DOHH2 (cell line): ENCODE data around the gene ERBB2.
"Not testable (repeated sequence)": the region's sequence is repeated elsewhere in the genome, so short reads cannot be mapped to it uniquely, and the experiment has no call there.

Experiments used
- H3F3A ChIP-seq: fragments of 200-600 bp; sonication (generic), shearing (Covaris generic); 2 replicates; pipeline ENCODE4 v1.6.0; 2016; ENCODE audit warnings: antibody characterized with exemption, mild to moderate bottlenecking; ENCODE audit not compliant: control insufficient read depth, insufficient read depth
- H3K27ac ChIP-seq: fragments of 200-600 bp; sonication (generic); 2 replicates; pipeline ENCODE4 v1.5.1; 2014; ENCODE audit warnings: low read depth, mild to moderate bottlenecking, low read length, moderate library complexity
- H3K27me3 ChIP-seq: fragments of 200-600 bp; sonication (generic); 2 replicates; pipeline ENCODE4 v1.6.1; 2014; ENCODE audit warnings: mild to moderate bottlenecking, low read length, mixed read lengths; ENCODE audit not compliant: control insufficient read depth
- H3K36me3 ChIP-seq: fragments of 200-600 bp; sonication (generic); 2 replicates; pipeline ENCODE4 v1.6.1; 2014; ENCODE audit warnings: mild to moderate bottlenecking, low read length, moderate library complexity, mixed read lengths; ENCODE audit not compliant: control insufficient read depth
- H3K4me1 ChIP-seq: fragments of 200-600 bp; sonication (generic); 2 replicates; pipeline ENCODE4 v1.6.1; 2014; ENCODE audit warnings: mild to moderate bottlenecking, low read length, mixed read lengths; ENCODE audit not compliant: control insufficient read depth
- H3K4me2 ChIP-seq: fragments of 200-600 bp; sonication (generic); 2 replicates; pipeline ENCODE4 v1.6.0; 2014; ENCODE audit warnings: mild to moderate bottlenecking, low read length, moderate library complexity
- H3K4me3 ChIP-seq: fragments of 200-600 bp; sonication (generic); 2 replicates; pipeline ENCODE4 v1.5.1; 2014; ENCODE audit warnings: mild to moderate bottlenecking, low read length, mixed read lengths
- H3K79me2 ChIP-seq: fragments of 200-600 bp; sonication (generic); 2 replicates; pipeline ENCODE4 v1.6.1; 2014; ENCODE audit warnings: mild to moderate bottlenecking, low read length, mixed read lengths; ENCODE audit not compliant: control insufficient read depth
- H3K9me2 ChIP-seq: fragments of 200-600 bp; sonication (generic); replicated peaks from 2 replicates; pipeline ENCODE4 v1.6.1; 2014; ENCODE audit warnings: mild to moderate bottlenecking, low read length, mixed read lengths; ENCODE audit not compliant: control insufficient read depth
- H3K9me3 ChIP-seq: fragments of 200-600 bp; sonication (generic); 2 replicates; pipeline ENCODE4 v1.6.1; 2014; ENCODE audit warnings: antibody characterized with exemption, low read length, mixed read lengths; ENCODE audit not compliant: control insufficient read depth, insufficient read depth
- H4K20me1 ChIP-seq: fragments of 200-600 bp; sonication (generic); 2 replicates; pipeline ENCODE4 v1.6.0; 2014; ENCODE audit warnings: low read depth, mild to moderate bottlenecking, antibody characterized with exemption, low read length, moderate library complexity; ENCODE audit not compliant: control insufficient read depth, insufficient read depth
- EZH2phosphoT487 ChIP-seq: fragments of 200-600 bp; sonication (generic); IDR thresholded peaks from 2 replicates; pipeline ENCODE4 v1.6.1; 2017; ENCODE audit warnings: borderline replicate concordance, mild to moderate bottlenecking, antibody characterized with exemption, low read length, moderate library complexity, mixed read lengths
- TF ChIP-seq, protein P1 (sequence below): fragments of 200-600 bp; sonication (generic); IDR thresholded peaks from one replicate; pipeline ENCODE4 v1.5.1; 2014; ENCODE audit warnings: antibody characterized with exemption, mild to moderate bottlenecking, low read depth, low read length; ENCODE audit not compliant: poor library complexity, severe bottlenecking

Gene ERBB2

DNA sequence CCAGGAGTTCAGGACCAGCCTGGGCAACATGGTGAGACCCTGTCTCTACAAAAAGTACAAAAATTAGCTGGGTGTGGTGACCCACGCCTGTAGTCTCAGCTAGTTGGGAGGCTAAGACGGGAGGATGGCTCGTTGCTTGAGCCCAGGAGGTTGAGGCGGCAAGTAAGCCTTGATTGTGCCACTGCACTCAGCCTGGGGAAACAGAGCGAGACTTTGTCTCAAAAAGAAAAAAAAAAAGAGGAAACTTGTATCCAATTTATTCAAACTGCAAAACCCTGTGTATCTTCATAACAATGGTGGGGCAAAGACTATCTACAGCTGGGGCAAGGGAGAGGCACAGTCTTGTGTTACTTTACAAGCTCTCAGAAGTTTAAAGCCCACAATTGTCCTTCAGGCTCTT lies 59.3 kb downstream of the ERBB2 start:
- TF ChIP-seq EZH2phosphoT487, result no peak
- TF ChIP-seq, protein P1, sequence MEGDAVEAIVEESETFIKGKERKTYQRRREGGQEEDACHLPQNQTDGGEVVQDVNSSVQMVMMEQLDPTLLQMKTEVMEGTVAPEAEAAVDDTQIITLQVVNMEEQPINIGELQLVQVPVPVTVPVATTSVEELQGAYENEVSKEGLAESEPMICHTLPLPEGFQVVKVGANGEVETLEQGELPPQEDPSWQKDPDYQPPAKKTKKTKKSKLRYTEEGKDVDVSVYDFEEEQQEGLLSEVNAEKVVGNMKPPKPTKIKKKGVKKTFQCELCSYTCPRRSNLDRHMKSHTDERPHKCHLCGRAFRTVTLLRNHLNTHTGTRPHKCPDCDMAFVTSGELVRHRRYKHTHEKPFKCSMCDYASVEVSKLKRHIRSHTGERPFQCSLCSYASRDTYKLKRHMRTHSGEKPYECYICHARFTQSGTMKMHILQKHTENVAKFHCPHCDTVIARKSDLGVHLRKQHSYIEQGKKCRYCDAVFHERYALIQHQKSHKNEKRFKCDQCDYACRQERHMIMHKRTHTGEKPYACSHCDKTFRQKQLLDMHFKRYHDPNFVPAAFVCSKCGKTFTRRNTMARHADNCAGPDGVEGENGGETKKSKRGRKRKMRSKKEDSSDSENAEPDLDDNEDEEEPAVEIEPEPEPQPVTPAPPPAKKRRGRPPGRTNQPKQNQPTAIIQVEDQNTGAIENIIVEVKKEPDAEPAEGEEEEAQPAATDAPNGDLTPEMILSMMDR, result no peak
- Histone ChIP-seq H3K9me2 (no peaks in the 10 kb centered on the region), H3K27ac (peak overlapping the region; percentile 100), H3K4me2 (peak overlapping the region; percentile 98), H3K4me3 (peak overlapping the region; percentile 37), H3F3A (peaks cover 68% of the 10 kb centered on the region), H4K20me1 (no peaks in the 10 kb centered on the region), H3K9me3 (no peaks in the 10 kb centered on the region), H3K4me1 (peaks cover 95% of the 10 kb centered on the region), H3K36me3 (peaks cover 63% of the 10 kb centered on the region), H3K27me3 (no peaks in the 10 kb centered on the region), H3K79me2 (peaks cover 49% of the 10 kb centered on the region)

DNA sequence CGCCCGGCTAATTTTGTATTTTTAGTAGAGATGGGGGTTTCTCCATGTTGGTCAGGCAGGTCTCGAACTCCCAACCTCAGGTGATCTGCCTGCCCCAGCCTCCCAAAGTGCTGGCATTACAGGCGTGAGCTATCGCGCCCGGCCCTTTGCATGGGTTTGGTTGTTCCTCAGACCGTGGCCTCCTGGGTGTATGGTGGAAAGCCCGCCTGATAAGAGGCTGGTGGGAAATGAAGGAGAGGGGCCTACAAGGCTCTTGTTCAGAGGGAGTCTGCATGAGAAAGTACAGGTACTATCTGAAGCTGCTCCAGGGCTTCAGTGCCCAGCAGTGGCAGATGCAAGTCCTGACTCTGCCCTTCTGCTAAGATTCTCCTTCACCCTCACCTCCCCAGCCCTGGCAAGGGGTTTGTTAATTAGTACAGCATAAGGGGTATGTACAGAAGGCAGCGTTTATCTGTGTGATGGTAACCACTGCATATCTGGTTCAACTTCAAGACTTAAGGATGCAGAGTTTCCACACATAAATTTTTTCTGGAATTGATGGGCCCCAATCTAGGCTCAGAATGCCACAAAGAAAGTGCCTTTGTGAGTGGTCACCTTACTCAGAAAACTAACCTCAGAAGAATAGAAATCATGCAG lies 62.1 kb downstream of the ERBB2 start:
- Histone ChIP-seq H3K27me3 (no peaks in the 10 kb centered on the region), H3K79me2 (peaks cover 77% of the 10 kb centered on the region), H3K4me3 (no peak overlapping the region), H3K9me2 (no peaks in the 10 kb centered on the region), H3K36me3 (peaks cover 86% of the 10 kb centered on the region), H3K4me2 (no peak overlapping the region), H3K9me3 (no peaks in the 10 kb centered on the region), H3K4me1 (peaks cover 98% of the 10 kb centered on the region), H3F3A (peaks cover 58% of the 10 kb centered on the region), H4K20me1 (no peaks in the 10 kb centered on the region), H3K27ac (peak overlapping the region; percentile 35)
- TF ChIP-seq, protein P1, result no peak
- no peak for TF ChIP-seq EZH2phosphoT487

DNA sequence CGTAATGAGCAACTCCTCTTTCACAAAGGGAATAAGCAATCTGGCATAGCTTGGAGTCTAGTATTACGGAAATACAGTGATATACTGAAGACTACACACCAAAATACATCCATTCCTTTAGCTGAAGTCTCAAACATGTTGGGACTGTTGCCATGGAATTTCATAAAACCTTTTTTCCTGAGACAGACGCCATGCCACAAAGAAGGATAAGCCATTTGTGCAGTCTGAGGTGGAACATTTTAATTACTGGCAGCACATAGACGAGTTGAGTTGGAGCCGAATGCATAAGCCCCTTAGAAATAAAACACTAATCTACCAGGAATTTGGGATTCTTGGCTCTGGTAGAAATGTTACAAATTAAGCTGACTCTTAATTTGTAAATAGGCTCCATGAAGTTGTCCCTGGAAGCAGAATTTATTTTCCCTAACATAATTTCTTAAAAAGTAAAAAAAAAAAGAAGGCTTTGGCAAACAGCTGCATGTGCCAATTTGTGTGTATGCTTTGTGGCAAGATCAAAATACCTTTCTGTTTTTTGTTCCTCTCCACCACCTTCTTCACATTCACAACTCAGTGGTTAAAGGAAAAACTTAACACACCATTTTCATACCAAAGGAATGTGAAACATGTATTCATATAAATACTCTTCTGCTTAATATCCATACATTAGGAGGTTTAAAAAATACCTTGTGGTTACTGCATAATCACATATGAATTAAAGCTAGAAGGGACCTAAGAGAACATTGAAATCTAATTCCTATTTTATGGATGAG lies 63.4 kb downstream of the ERBB2 start:
- Histone ChIP-seq H3K9me3 (no peaks in the 10 kb centered on the region), H3K9me2 (no peaks in the 10 kb centered on the region), H3K4me3 (no peak overlapping the region), H3F3A (peaks cover 46% of the 10 kb centered on the region), H4K20me1 (no peaks in the 10 kb centered on the region), H3K36me3 (peaks cover 93% of the 10 kb centered on the region), H3K4me1 (peaks cover 98% of the 10 kb centered on the region), H3K4me2 (no peak overlapping the region), H3K27ac (peak overlapping the region; percentile 35), H3K27me3 (no peaks in the 10 kb centered on the region), H3K79me2 (peaks cover 88% of the 10 kb centered on the region)
- TF ChIP-seq EZH2phosphoT487, result no peak
- TF ChIP-seq, protein P1, result no peak

DNA sequence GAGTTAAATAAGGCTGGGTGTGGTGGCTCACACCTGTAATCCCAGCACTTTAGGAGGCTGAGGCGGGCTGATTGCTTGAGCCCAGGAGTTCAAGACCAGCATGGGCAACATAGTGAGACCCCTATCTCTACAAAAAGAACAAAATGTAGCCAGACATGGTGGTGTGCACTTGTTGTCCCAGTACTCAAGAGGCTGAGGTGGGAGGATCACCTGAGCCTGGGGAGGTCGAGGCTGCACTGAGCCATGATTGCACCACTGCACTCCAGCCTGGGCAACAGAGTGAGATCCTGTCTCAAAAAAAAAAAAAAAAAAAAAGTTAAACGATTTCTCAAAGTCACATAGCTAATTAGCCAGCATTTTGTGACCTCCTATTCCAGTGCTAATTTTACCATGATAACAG lies 64.3 kb downstream of the ERBB2 start:
- H3K9me3 ChIP-seq, H3K4me2 ChIP-seq, H3K27me3 ChIP-seq, H3K4me3 ChIP-seq, H3K27ac ChIP-seq, H4K20me1 ChIP-seq, H3K9me2 ChIP-seq: not testable (repeated sequence)
- H3K79me2 ChIP-seq, result peaks cover 88% of the 10 kb centered on the region
- peaks cover 93% of the 10 kb centered on the region for H3K36me3 ChIP-seq
- peaks cover 98% of the 10 kb centered on the region for H3K4me1 ChIP-seq
- H3F3A ChIP-seq, result peaks cover 37% of the 10 kb centered on the region
